Ishikawa (cell line): ENCODE data around the gene COA1.

Experiments used
- CREB1 ChIP-seq: IDR thresholded peaks from 2 replicates; pipeline ENCODE4 v1.6.1; 2012; ENCODE audit warnings: low read depth
- EP300 ChIP-seq: IDR thresholded peaks from 2 replicates; pipeline ENCODE4 v1.6.1; 2012; ENCODE audit warnings: borderline replicate concordance

- TF ChIP-seq EP300 (no peak), CREB1 (no peak)
Measured at GRCh38 chr7:43634384-43634783, 94.9 kb downstream of the COA1 start.
